ENCODE data around the gene VWF. TPM values are rescaled to one million over a fixed set of nuclear protein-coding genes. Genes with fewer than 3 reads are reported as not detected.
A peak's percentile ranks its signal among the peaks of the same experiment; 100 is the strongest.

Gene VWF
- total RNA-seq, 1 donor from 2014 or later: not detected

DNA sequence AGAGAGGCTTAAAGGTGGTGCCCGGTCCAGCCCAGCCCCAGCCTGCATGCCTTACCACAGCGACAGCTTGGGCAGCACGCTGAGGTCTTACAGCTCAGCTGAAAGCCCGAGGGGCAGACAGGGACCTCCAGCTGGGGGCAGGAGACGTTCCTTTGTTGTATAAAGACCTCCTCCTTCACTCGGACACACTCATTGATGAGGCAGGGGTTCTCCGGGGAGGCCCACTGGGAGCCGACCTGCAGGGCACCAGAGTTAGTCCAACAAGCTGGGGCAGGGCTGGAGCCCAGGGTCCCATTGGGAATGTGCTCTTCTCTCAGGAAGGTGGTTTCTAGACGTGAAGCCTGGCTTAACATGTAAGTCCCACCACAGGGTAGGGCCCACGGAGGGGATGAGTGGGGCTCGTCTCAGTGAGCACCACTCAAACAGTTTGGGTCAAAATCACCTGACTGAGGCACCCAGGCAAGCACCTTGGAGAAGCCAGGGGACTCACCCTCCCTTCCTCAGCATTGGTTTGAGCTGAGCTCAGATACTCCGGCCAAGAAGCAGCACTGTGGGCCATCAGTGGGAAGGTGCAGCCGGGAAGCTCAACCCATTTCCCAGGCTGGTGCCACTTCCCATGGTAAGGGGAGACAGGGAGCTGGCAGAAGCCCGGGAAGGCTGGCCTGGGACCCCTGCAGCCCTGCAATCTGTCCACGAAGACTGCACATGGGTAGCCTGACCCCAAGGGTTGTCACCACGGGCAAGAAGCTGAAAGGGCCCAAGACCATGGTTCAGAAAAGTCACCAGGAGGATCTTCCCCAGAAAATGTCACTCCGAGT, 155.1 kb downstream of the VWF start:
- Mint-ChIP-seq H3K9me3 (no peaks in the 10 kb centered on the region), H3K36me3 (ENCODE audit: low read depth) (no peaks in the 10 kb centered on the region), H3K4me1 (no peaks in the 10 kb centered on the region), H3K4me3 (no peak overlapping the region), H3K27ac (no peak overlapping the region), H3K27me3 (peaks cover 35% of the 10 kb centered on the region)
- DNase-seq: no peak
- TF ChIP-seq, protein P1, sequence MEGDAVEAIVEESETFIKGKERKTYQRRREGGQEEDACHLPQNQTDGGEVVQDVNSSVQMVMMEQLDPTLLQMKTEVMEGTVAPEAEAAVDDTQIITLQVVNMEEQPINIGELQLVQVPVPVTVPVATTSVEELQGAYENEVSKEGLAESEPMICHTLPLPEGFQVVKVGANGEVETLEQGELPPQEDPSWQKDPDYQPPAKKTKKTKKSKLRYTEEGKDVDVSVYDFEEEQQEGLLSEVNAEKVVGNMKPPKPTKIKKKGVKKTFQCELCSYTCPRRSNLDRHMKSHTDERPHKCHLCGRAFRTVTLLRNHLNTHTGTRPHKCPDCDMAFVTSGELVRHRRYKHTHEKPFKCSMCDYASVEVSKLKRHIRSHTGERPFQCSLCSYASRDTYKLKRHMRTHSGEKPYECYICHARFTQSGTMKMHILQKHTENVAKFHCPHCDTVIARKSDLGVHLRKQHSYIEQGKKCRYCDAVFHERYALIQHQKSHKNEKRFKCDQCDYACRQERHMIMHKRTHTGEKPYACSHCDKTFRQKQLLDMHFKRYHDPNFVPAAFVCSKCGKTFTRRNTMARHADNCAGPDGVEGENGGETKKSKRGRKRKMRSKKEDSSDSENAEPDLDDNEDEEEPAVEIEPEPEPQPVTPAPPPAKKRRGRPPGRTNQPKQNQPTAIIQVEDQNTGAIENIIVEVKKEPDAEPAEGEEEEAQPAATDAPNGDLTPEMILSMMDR (IDR thresholded peaks at IDR 0.05): no peak
- ChIA-PET POLR2A (no interaction called here), CTCF (interaction anchor here (0.7 kb wide), 1 partner anchor 19 kb away, joined by 3 read pairs; no protein-coding TSS in a partner anchor)
- intact Hi-C loops (cut with micrococcal nuclease): no loop called here
- no peak for ATAC-seq (ENCODE audit: low read depth)

DNA sequence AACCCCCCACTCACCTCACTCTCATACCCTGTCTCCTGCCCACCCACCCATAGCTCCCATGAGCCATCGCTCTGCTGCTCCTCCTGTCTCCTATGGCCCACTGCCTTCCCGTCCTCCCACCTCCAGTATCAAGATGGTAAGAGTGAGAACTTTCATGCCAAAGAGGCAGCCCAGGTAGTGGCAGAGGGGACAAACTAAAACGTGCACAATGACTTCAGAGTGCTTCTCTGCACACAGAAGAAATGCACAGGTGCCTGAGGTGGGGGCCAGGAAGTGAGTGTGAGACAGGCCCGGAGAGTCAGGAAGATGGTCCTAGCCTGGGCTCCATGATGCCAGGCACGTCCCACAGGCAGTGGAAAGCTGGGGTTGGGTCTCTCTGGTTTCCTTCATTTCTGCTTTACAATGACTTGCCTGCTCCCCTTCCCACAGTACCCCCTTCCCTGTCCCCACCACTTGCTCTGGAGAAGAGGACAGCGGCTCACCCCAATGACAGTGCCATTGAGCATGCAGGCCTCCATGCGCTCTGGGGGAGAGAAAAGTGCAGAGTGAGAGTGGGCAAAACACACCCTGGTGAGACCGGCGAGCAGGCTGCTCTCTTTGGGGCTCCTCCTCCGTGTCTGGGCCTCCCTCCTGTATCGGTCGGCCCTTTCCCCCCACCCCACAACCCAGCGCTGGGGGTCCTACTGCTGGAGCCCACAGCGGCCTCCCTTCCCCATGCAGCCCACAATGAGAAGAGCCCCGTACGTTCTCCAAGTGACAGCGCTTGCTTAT, 156.6 kb downstream of the VWF start:
- no peak overlapping the region for H3K4me3 Mint-ChIP-seq
- ChIA-PET CTCF (no interaction called here), POLR2A (no interaction called here)
- TF ChIP-seq, protein P1 (IDR thresholded peaks at IDR 0.05): no peak
- intact Hi-C loops (cut with micrococcal nuclease): no loop called here
- H3K27ac Mint-ChIP-seq: no peak overlapping the region
- no peaks in the 10 kb centered on the region for H3K36me3 Mint-ChIP-seq (ENCODE audit: low read depth)
- H3K4me1 Mint-ChIP-seq: no peaks in the 10 kb centered on the region
- H3K27me3 Mint-ChIP-seq: peaks cover 29% of the 10 kb centered on the region
- no peaks in the 10 kb centered on the region for H3K9me3 Mint-ChIP-seq
- no peak for DNase-seq
- no peak for ATAC-seq (ENCODE audit: low read depth)

DNA sequence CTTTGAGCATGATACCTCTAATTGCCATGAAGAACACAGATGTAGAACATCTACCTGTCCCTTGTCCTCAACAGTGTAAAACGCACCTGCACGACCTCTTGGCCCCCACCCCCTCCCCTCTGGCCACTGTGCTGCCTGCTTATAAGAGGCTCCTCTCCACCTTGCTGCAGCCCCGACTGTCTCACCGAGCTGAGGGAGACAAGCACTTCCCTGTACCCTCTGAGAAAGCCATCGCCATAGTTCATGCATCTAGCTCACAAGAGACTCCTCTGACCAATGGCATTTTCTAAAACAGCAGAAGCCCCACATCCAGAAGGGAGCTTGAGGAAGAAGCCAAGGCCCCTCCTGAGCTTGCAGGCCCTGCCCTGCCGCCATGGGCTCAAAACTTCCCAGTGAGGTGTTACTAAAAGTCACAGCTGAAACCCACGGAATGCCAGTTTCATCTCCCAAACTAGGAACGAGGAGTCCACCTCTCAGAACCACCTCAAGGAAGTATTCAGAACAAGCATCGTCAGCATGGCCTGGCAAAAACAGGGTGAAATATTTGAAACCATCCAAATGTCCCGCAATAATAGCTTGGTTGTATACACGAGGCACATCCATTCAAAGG, 157.9 kb downstream of the VWF start:
- Mint-ChIP-seq H3K4me1 (no peaks in the 10 kb centered on the region), H3K36me3 (ENCODE audit: low read depth) (no peaks in the 10 kb centered on the region), H3K27me3 (peaks cover 24% of the 10 kb centered on the region), H3K9me3 (no peaks in the 10 kb centered on the region), H3K4me3 (no peak overlapping the region), H3K27ac (no peak overlapping the region)
- DNase-seq: no peak
- intact Hi-C loops (cut with micrococcal nuclease): loop anchor here (1.0 kb wide), 1 partner anchor 74 kb away; no protein-coding TSS in a partner anchor
- TF ChIP-seq, protein P1 (IDR thresholded peaks at IDR 0.05): no peak
- CTCF ChIA-PET: interaction anchor here (0.7 to 1.0 kb wide), 2 partner anchors 22 to 72 kb away, joined by 3 read pairs; no protein-coding TSS in a partner anchor
- POLR2A ChIA-PET: no interaction called here
- ATAC-seq (ENCODE audit: low read depth): no peak

DNA sequence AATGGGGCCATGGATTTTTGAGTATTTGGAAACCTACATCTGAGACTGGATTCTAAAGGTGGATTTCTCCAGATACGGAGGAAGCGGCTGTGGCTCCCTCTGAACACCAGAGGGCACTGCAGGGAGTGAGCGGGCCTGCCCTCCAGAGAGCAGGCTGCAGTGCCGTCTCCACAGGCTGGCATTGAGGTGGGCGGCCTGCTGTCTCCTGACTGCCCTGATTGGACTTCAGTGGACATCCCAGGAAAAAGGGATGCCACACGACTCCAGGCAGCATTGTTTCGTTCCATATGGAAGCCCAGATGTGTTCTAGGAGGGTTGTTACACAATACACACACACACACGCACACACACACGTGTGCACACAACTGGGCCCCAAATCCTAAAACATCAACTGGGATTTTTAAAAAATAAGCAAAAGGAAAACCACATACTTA, 158.5 kb downstream of the VWF start:
- H3K9me3 Mint-ChIP-seq: no peaks in the 10 kb centered on the region
- intact Hi-C loops (cut with micrococcal nuclease): loop anchor here (1.0 kb wide), 1 partner anchor 74 kb away; no protein-coding TSS in a partner anchor
- POLR2A ChIA-PET: no interaction called here
- ATAC-seq (ENCODE audit: low read depth) (no peak), DNase-seq (no peak)
- H3K27ac Mint-ChIP-seq: no peak overlapping the region
- no peaks in the 10 kb centered on the region for H3K4me1 Mint-ChIP-seq
- H3K4me3 Mint-ChIP-seq: no peak overlapping the region
- TF ChIP-seq, protein P1 (IDR thresholded peaks at IDR 0.05): peak; percentile 37
- H3K36me3 Mint-ChIP-seq (ENCODE audit: low read depth): no peaks in the 10 kb centered on the region
- CTCF ChIA-PET: interaction anchor here (1.0 kb wide), 1 partner anchor 23 kb away, joined by 3 read pairs; no protein-coding TSS in a partner anchor
- peaks cover 21% of the 10 kb centered on the region for H3K27me3 Mint-ChIP-seq

Data from activated B cell treated with CpG ODN at 0.5 μM for 24 hours (primary cell).